ENCODE results near the gene DNAJC3. TPM values are rescaled to one million over a fixed set of nuclear protein-coding genes. Genes with fewer than 3 reads are reported as not detected.
"Not testable (repeated sequence)": the region's sequence is repeated elsewhere in the genome, so short reads cannot be mapped to it uniquely, and the experiment has no call there.

DNAJC3 gene
- total RNA-seq, 4 donors from 2014 or later = 22.2 to 37.7 (median 28.8) TPM

DNA sequence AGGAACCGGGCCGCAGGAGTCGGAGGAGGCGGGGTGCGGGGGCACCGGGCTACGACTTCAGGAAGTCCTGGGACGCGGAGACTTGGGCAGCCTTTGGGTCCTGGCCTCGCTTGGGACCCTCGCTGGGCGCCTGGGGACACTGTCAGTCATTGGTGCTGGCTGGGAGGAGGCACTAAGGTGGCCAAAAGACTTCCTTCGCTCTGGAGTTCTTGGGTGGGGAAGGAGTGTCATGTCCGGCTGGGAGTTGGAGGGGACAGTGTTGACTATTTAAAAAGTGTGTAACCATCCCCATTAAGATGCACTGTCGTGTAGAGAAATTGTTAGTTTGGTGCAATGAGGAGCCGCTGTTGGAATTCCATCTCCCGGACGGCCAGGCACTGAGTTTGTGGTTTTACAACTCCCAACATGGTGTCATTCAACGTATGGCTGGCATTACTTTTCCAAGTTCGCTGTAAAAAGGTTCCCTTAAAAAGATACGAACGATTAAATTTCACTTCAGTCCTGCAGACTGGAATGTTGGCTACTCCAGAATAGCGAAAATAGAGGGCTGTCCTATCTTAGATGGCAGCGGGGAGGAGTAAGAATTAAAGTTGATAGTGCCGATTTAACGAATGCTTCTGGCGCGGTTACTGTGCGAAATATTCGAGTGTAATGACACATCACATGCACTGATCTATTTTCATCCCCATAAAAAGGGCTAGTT, 776 bp downstream of the DNAJC3 start:
- peak overlapping the region; percentile 90 for H3K4me3 ChIP-seq (ENCODE audit: low read depth, poor library complexity, severe bottlenecking)
- intact Hi-C loops (cut with DNase I; ENCODE audit: low total_unique reads) = no loop called here
- WGBS, 2 donors = 1% methylated on average over 21 to 30 of the region's 30 CpGs
- DNase-seq (ENCODE audit: low spot score in 2 of 2) = peak; percentile 48 to 92
- no peak for TF ChIP-seq POLR2A (IDR thresholded peaks at IDR 0.05)
- TF ChIP-seq, protein P1, sequence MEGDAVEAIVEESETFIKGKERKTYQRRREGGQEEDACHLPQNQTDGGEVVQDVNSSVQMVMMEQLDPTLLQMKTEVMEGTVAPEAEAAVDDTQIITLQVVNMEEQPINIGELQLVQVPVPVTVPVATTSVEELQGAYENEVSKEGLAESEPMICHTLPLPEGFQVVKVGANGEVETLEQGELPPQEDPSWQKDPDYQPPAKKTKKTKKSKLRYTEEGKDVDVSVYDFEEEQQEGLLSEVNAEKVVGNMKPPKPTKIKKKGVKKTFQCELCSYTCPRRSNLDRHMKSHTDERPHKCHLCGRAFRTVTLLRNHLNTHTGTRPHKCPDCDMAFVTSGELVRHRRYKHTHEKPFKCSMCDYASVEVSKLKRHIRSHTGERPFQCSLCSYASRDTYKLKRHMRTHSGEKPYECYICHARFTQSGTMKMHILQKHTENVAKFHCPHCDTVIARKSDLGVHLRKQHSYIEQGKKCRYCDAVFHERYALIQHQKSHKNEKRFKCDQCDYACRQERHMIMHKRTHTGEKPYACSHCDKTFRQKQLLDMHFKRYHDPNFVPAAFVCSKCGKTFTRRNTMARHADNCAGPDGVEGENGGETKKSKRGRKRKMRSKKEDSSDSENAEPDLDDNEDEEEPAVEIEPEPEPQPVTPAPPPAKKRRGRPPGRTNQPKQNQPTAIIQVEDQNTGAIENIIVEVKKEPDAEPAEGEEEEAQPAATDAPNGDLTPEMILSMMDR (IDR thresholded peaks at IDR 0.05) = no peak

DNA sequence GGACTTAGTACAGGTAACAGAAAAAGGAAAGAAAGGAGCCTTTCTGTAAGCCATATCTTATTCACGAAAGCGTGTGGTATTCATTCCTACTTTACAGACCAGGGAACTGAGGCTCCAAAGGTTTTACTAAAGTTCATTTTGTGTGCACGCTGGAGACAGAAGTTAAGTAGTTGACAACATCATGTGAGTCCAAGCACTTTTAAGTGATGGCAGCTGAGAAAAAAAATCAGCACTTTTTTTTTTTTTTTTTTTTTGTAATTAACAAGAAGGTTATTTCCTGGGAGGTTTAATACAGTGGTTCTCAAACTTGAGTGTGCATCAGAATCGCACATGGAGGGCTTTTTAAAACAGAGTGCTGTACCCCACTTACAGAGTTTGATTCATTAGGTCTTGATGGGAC, 2.0 kb downstream of the DNAJC3 start:
- WGBS, 2 donors = 74% methylated on average over 4 of the region's 4 CpGs

GRCh38 chr13:95679722-95680121, 2.8 kb downstream of the DNAJC3 start:
- no peak overlapping the region for H3K4me3 ChIP-seq (ENCODE audit: low read depth, poor library complexity, severe bottlenecking)
- WGBS, 2 donors = 47 to 50% methylated on average over 2 of the region's 2 CpGs
- intact Hi-C loops (cut with DNase I; ENCODE audit: low total_unique reads) = no loop called here
- DNase-seq (ENCODE audit: low spot score in 2 of 2) = no peak
- TF ChIP-seq POLR2A (IDR thresholded peaks at IDR 0.05) = no peak
- TF ChIP-seq, protein P1 (IDR thresholded peaks at IDR 0.05) = no peak

More for the DNA sequence above, 2.0 kb downstream of the DNAJC3 start:
- H3K4me3 ChIP-seq (ENCODE audit: low read depth, poor library complexity, severe bottlenecking) = no peak overlapping the region
- intact Hi-C loops (cut with DNase I; ENCODE audit: low total_unique reads) = no loop called here
- TF ChIP-seq POLR2A (IDR thresholded peaks at IDR 0.05) = no peak
- TF ChIP-seq, protein P1 (IDR thresholded peaks at IDR 0.05) = no peak
- no peak for DNase-seq (ENCODE audit: low spot score in 2 of 2)

GRCh38 chr13:95684418-95684817, 7.5 kb downstream of the DNAJC3 start:
- WGBS, 2 donors = 71 to 80% methylated on average over 2 of the region's 2 CpGs
- TF ChIP-seq, protein P1 (IDR thresholded peaks at IDR 0.05) = no peak
- TF ChIP-seq POLR2A (IDR thresholded peaks at IDR 0.05) = no peak
- intact Hi-C loops (cut with DNase I; ENCODE audit: low total_unique reads) = no loop called here

DNA sequence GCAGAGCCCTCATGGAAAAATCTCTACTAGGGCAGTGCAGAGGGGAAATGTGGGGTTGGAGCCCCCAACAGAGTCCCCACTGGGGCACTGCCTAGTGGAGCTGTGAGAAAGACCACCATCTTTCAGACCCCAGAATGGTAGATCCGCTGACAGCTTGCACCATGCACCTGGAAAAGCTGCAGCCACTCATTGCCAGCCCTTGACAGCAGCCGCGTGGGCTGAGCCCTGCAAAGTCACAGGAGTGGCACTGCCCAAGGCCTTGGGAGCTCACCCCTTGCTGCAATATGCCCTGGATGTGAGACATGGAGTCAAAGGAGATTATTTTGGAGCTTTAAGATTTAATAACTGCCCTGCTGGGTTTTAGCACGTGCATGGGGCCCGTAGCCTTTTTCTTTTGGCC, 8.0 kb downstream of the DNAJC3 start:
- H3K4me3 ChIP-seq (ENCODE audit: low read depth, poor library complexity, severe bottlenecking) = not testable (repeated sequence)
- 98% methylated on average over 5 of the region's 5 CpGs for WGBS, 2 donors

More at GRCh38 chr13:95684418-95684817, 7.5 kb downstream of the DNAJC3 start:
- no peak overlapping the region for H3K4me3 ChIP-seq (ENCODE audit: low read depth, poor library complexity, severe bottlenecking)
- no peak for DNase-seq (ENCODE audit: low spot score in 2 of 2)

DNA sequence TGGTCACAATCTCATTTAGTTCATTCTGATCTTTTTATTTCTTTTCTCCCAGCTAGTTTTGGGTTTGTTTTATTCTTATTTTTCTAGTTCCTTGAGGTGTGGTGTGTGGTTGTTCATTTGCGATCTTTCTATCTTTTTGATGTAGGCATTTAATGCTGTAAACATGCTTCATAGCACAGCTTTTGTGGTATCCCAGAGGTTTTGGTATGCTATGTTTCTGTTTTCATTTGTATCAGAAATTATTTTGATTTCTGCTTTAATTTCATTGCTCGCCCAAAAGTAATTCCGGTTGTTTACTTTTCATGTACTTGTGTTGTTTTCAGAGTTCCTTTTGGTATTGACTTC, 12.6 kb downstream of the DNAJC3 start:
- DNase-seq (ENCODE audit: low spot score in 2 of 2) = no peak
- TF ChIP-seq POLR2A (IDR thresholded peaks at IDR 0.05) = no peak
- TF ChIP-seq, protein P1 (IDR thresholded peaks at IDR 0.05) = no peak
- intact Hi-C loops (cut with DNase I; ENCODE audit: low total_unique reads) = no loop called here
- 96 to 97% methylated on average over 3 of the region's 3 CpGs for WGBS, 2 donors
- no peak overlapping the region for H3K4me3 ChIP-seq (ENCODE audit: low read depth, poor library complexity, severe bottlenecking)

More for the DNA sequence above, 8.0 kb downstream of the DNAJC3 start:
- intact Hi-C loops (cut with DNase I; ENCODE audit: low total_unique reads); DNase-seq (ENCODE audit: low spot score in 2 of 2): not testable (repeated sequence)

DNA sequence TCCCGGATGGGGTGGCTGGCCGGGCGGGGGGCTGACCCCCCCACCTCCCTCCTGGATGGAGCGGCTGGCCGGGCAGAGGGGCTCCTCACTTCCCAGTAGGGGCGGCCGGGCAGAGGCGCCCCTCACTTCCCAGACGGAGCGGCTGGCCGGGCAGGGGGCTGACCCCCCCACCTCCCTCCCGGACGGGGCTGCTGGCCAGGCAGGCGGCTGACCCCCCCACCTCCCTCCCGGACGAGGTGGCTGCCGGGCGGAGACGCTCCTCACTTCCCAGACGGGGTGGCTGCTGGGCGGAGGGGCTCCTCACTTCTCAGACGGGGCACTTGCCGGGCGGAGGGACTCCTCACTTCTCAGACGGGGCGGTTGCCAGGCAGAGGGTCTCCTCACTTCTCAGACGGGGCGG, 14.0 kb downstream of the DNAJC3 start:
- DNase-seq (ENCODE audit: low spot score in 2 of 2); intact Hi-C loops (cut with DNase I; ENCODE audit: low total_unique reads); H3K4me3 ChIP-seq (ENCODE audit: low read depth, poor library complexity, severe bottlenecking): not testable (repeated sequence)
- 95 to 100% methylated on average over 4 to 13 of the region's 28 CpGs for WGBS, 2 donors

Data from lower leg skin (tissue), 4 donors.